ENCODE data around the gene SEMA6B.
"Not testable (repeated sequence)": the region's sequence is repeated elsewhere in the genome, so short reads cannot be mapped to it uniquely, and the experiment has no call there.

SEMA6B gene

DNA sequence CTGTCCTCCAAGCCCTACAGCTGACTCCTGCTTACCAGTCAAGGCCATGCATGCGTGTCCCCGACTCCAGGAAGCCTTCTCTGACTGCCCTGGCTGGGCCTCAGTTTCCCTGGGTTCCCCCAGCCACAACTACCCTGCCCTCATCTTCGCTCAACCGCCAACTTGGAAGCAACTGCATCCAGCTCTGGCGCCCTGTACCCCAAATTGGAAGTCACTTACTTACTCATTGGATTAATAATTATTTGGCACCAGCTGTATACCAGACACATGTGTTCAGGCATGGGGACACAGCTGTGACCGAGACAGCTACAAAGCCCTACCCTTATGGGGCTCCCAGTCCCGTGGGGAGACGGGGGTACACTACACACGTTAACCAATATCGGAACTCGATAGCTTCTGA, 10.9 kb upstream of the SEMA6B start:
- DNase-seq, result no peak

- DNase-seq, result no peak
Measured at GRCh38 chr19:4568886-4569285, 9.4 kb upstream of the SEMA6B start.

GRCh38 chr19:4567584-4568071, 8.1 kb upstream of the SEMA6B start:
- no peak for DNase-seq

GRCh38 chr19:4566402-4567051, 7.0 kb upstream of the SEMA6B start:
- no peak for DNase-seq

DNA sequence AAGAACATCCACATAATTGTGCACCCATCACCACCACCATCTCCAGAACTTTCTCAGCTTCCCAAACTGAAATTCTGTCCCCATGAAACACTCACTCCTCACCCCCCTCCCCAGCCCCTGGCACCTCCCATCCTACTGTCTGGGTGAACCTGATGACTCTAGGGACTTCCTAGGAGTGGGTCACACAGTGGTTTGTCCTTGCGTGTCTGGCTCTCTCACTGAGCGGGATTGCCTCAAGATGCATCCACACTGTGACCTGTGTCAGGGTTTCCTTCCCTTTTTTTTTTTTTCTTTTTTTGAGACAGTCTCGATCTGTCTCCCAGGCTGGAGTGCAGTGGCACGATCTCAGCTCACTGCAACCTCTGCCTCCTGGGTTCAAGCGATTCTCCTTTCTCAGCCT, 4.1 kb upstream of the SEMA6B start:
- not testable (repeated sequence) for DNase-seq

DNA sequence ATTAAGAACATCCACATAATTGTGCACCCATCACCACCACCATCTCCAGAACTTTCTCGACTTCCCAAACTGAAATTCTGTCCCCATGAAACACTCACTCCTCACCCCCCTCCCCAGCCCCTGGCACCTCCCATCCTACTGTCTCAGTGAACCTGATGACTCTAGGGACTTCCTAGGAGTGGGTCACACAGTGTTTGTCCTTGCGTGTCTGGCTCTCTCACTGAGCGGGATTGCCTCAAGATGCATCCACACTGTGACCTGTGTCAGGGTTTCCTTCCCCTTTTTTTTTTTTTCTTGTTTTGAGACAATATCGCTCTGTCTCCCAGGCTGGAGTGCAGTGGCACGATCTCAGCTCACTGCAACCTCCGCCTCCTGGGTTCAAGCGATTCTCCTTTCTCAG, 2.6 kb upstream of the SEMA6B start:
- not testable (repeated sequence) for DNase-seq

DNA sequence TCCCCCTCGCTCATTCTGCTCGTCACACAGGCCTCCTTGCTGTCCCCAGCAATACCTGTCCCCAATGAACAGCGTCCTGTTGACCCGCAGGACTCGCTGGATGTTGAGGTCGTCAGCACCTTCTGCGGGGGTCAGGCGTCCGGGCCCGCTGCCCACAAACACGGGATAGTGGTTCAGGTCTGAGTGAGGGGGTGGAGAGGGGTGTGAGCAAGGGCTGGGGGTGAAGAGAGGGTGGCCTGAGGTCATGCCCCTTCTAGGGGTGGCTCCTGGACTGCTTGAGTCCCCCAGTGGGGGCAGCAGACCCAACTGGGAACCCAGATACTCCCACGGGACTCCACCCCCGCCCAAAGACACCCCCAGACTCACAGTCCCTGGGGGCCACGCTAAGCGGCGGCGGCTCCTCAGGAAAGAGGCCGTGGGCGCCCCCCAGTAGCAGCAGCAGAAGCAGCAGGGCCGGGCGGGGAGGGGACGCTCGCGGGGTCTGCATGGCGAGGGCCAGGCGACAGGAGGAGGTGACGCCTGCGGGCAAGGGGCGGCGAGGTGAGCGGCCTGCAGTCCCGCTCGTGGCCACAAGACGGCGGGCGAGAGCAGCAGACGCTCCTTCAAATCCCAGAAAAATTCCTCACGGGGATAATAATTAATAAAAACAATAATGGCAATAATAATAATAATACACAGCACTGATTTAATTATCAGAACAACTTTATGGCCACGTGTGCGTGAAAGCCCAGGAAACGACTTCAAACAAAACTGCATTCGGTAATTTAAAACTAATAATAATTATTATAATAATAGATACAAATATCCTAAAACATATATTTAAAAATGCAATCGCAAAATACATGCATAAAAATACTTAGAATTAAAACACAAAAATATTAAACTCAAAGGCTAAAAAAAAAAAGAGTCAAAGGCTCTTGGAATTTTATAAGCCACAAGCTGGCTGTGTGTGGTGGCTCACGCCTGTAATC, 1.2 kb downstream of the SEMA6B start:
- DNase-seq, result peak in 1 of 2 experiments; percentile 10

DNA sequence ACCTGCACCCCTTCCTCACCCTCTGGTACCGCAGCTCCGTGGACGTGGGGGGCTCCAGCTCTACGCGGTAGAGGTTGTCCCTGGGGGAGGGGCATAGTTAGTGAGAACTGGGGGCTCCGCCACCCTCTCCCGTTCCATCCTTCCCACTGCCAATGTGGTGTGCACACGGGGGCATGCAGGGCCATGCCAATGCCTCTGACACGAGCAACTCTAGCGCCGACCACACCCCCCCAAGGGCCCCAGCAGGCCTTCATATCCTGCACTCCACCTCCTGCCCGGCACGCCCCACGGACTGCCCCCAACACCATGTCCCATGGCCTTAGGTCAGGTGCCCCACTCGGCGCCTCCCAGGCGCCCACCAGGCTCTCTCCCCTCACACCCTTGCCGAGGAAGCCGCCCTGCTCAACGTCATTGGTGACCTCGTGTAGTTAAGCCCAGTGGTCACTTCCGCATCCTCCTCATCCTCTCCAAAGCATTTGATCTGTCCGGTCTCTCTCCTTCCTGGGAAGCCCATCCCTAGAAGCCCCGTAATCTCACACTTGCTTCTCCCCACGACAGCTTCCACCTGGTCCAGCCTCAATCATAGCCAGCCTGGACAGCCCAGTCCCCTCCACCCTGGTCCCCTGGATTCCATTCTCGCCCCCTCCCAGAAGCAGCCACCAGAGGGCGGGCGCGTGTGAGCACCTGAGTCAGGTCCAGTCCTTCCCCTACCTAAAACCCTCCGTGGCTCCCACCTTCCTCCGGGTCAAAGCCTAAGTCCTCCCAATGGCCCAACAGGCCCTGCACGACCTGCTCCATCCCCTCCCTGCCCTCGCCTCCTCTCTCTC, 2.1 kb downstream of the SEMA6B start:
- no peak for DNase-seq

GRCh38 chr19:4556597-4557127, 2.8 kb downstream of the SEMA6B start:
- no peak for DNase-seq

GRCh38 chr19:4555657-4556561, 3.6 kb downstream of the SEMA6B start:
- no peak for DNase-seq

DNA sequence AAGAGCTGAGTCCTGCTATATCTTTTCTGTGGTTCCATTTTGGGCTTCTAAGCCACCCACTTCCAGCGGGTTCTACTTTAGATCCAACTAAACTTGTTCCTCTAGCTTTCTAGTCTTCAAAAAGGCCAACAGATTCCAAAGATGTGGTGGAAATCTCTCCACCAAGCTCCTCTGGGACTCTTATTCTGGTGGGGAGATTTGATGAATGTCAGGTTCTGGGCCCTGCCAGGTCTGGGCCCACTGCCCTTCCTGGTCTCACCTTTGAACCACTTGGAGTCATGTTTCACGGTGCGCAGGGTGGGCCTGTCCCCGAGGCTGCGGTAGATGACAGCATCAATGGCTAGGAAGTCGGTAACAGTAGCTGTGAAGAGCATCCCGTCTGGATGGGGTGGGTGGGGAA, 4.8 kb downstream of the SEMA6B start:
- DNase-seq, result no peak

DNA sequence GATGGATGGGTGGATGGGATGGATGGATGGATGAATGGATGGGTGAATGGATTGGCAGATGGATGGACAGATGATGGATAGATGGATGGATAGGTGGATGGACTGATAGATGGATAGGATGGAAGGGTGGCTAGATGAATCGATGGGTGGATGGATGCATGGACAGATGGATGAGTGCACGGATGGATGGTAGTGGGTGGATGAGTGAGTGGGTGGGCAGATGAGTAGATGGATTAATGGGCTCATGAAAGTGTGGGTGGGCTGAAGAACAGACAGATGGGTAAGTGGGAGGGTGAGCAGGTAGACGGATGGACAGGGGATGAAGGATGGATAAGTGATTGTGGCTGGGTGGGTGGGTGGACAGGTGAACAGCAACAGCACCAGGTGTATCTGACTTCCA, 5.7 kb downstream of the SEMA6B start:
- DNase-seq, result no peak

- no peak for DNase-seq
Measured at GRCh38 chr19:4553092-4553695, 6.3 kb downstream of the SEMA6B start.

DNA sequence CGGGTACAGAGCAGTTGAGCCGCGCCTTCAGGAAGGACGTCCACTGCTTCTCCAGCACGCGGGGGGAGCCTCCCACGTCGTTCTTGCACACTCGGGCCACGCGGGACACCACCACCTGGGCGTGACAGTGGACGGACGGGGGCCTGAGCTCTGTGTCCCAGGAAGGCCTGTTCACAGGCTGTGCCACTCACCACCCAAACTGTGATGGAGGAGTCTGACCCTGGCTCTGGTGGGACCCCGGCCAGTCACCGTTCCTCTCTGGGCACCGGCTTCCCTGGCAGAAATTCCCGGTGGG, 7.0 kb downstream of the SEMA6B start:
- no peak for DNase-seq

DNA sequence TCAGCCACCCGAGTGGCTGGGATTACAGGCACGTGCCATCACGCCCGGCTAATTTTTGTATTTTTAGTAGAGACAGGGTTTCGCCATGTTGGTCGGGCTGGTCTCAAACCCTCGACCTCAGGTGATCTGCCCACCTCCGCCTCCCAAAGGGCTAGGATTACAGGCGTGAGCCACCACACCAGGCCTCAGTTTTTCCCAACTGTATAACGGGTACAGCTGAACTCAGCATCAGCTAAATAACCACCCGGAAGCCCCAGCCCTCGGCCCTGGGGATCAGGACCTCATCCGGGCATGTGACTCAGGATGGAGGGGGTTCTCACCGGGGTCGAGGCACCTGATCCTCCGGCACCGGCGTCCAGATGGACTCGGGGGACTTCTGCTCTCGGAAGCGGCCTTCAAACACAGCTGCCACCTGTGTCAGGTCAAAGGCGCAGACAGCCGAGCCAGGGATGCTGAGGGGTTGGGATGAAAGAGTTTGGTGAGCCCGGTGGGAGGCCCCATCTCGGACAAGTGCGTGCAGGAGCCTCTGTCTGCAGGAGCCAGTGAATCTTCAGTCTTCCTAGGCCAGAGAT, 8.9 kb downstream of the SEMA6B start:
- DNase-seq, result no peak

- no peak for DNase-seq
Measured at GRCh38 chr19:4550018-4550417, 9.5 kb downstream of the SEMA6B start.

DNA sequence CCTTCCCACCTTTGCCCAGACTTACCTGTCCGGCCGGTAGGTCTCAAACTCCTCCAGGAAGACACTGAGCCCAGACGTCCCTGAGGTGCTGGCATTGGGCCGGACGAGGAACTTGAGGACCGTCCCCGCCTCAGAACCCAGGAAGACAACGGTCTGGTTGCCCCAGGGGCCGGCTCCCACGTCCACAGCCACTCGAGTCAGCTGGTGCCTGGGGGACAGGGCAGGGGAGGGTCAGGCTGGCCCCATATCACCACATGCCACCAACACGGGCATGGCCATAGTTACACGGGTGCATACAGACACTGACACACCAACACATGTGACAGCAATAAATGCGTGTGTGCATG, 11.3 kb downstream of the SEMA6B start:
- DNase-seq, result no peak

DNA sequence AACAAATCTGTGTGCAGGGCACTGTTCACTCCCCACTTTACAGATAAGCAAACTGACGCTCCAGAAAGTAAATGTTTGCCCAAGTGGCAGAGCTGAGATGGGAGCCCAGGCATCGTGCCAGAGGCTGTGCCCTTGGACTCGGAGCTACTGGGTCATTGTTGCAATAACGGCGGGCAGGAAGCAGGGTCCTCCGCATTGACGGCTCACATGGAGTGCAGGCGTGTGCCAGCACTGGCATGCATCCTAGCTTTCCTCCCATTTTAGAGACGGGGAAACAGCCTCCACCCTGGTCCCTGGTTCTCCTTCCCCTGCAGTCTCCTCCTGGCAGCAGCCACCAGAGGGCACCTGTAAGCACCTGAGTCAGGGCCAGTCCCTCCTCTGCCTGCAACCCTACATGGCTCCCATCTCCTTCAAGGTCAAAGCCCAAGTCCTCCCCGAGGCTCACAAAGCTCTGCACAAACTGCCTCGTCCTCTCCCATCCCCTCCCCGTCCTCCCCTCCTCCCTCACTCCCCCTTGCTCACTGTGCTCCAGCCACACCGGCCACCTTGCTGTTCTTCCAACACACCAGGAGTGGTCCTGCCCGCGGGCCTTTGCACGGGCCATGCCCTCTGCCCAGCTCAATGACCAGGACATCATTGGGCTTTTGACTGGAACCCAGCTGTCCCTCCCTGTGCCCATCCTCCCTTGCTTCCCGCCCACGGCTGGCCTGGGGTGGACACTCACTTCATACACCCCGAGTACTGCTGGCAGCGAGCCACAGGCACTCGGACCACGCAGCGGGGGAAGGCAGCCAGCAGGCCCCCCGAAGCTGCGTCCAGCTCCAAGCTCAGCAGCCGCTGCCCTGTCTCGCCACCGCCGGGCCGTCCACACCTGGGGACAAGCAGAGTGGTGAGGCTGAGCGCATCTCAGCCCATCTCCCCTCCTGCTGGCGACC, 11.9 kb downstream of the SEMA6B start:
- no peak for DNase-seq

- DNase-seq, result no peak
Measured at GRCh38 chr19:4543842-4544647, 15.4 kb downstream of the SEMA6B start.

Data from NCI-H187 (cell line).